Measurements from ENCODE around the gene IRGC.

IRGC gene

GRCh38 chr19:43699506-43700394 is 16.1 kb upstream of the IRGC start:
- Histone ChIP-seq H3K4me3 (peak overlapping the region; percentile 63), H3K27ac (peak overlapping the region in 1 of 2 donors; percentile 75)
- no peak for TF ChIP-seq CTCF (IDR thresholded peaks at IDR 0.05)
- no peak for DNase-seq (ENCODE audit: low spot score)

GRCh38 chr19:43700395-43701000 is 15.4 kb upstream of the IRGC start:
- TF ChIP-seq CTCF (IDR thresholded peaks at IDR 0.05) = no peak
- no peak for DNase-seq (ENCODE audit: low spot score)
- peak overlapping the region; percentile 49 for H3K4me3 ChIP-seq
- H3K27ac ChIP-seq = peak overlapping the region; percentile 24 to 75

- Histone ChIP-seq H3K4me3 (no peak overlapping the region), H3K27ac (no peak overlapping the region)
- no peak for TF ChIP-seq CTCF (IDR thresholded peaks at IDR 0.05)
- no peak for DNase-seq (ENCODE audit: low spot score)
These were observed 11.7 kb upstream of the IRGC start for GRCh38 chr19:43704002-43704705.

GRCh38 chr19:43705729-43706128 is 10.1 kb upstream of the IRGC start:
- H3K4me3 ChIP-seq = no peak overlapping the region
- H3K27ac ChIP-seq = no peak overlapping the region
- DNase-seq (ENCODE audit: low spot score) = no peak
- no peak for TF ChIP-seq CTCF (IDR thresholded peaks at IDR 0.05)

- DNase-seq (ENCODE audit: low spot score) = no peak
- no peak for TF ChIP-seq CTCF (IDR thresholded peaks at IDR 0.05)
These were observed 8.6 kb upstream of the IRGC start for GRCh38 chr19:43707158-43707712.

GRCh38 chr19:43708716-43709115 is 7.2 kb upstream of the IRGC start:
- H3K4me3 ChIP-seq = no peak overlapping the region
- TF ChIP-seq CTCF (IDR thresholded peaks at IDR 0.05) = no peak
- H3K27ac ChIP-seq = no peak overlapping the region
- DNase-seq (ENCODE audit: low spot score) = no peak

More at GRCh38 chr19:43707158-43707712, 8.6 kb upstream of the IRGC start:
- H3K4me3 ChIP-seq = no peak overlapping the region
- H3K27ac ChIP-seq = no peak overlapping the region

All from coronary artery (tissue), 2 donors.